WTC11 (cell line): ENCODE data around the gene SOAT2. TPM values are rescaled to one million over a fixed set of nuclear protein-coding genes. Genes with fewer than 3 reads are reported as not detected.

Experiments used
- ATAC-seq: fragments of 200-7000 bp; cut with Tn5 transposase; 2 replicates; pipeline ENCODE4 v1.10.0; 2021; ENCODE audit warnings: mild to moderate bottlenecking, moderate library complexity
- CTCF ChIA-PET: fragments of 300-600 bp; sonication (Branson Sonifier 250); formaldehyde crosslinking; loops from one replicate; lab custom pipeline; 2021; ENCODE audit warnings: antibody characterized with exemption; lab: Charles Lee
- POLR2A ChIA-PET: fragments of 350-600 bp; sonication (Branson Sonifier 250); formaldehyde crosslinking; loops from one replicate; lab custom pipeline; 2021; ENCODE audit warnings: antibody characterized with exemption; lab: Charles Lee
- DNase-seq: peaks from one replicate; pipeline ENCODE4 v3.0.0; 2021; ENCODE audit warnings: low spot score
- H3K27ac Mint-ChIP-seq: 2 replicates; pipeline ENCODE4 v1.8.0; 2021; ENCODE audit warnings: mixed read lengths
- H3K27me3 Mint-ChIP-seq: 2 replicates; pipeline ENCODE4 v1.8.0; 2021; ENCODE audit warnings: low read depth, mild to moderate bottlenecking, moderate library complexity, mixed read lengths
- H3K36me3 Mint-ChIP-seq: 2 replicates; pipeline ENCODE4 v1.8.0; 2021; ENCODE audit warnings: mixed read lengths
- H3K4me1 Mint-ChIP-seq: 2 replicates; pipeline ENCODE4 v1.8.0; 2022; ENCODE audit warnings: mixed read lengths
- H3K4me3 Mint-ChIP-seq: 2 replicates; pipeline ENCODE4 v1.8.0; 2021; ENCODE audit warnings: mild to moderate bottlenecking, moderate library complexity, mixed read lengths
- H3K9me3 Mint-ChIP-seq: 2 replicates; pipeline ENCODE4 v1.8.0; 2021; ENCODE audit warnings: mixed read lengths
- AFF4 ChIP-seq: sonication (generic); formaldehyde crosslinking; IDR thresholded peaks from 2 replicates; pipeline ENCODE4 v1.8.1; 2023; ENCODE audit warnings: mild to moderate bottlenecking, missing genetic modification reagents, borderline replicate concordance
- AR ChIP-seq: fragments of 250-450 bp; sonication (Bioruptor Pico); IDR thresholded peaks from 2 replicates; pipeline ENCODE4 v1.9.0; 2021; ENCODE audit warnings: mild to moderate bottlenecking
- CTCF ChIP-seq: fragments of 200-600 bp; IDR thresholded peaks from 2 replicates; pipeline ENCODE4 v1.8.0; 2022; ENCODE audit warnings: antibody characterized with exemption
- EMX1 ChIP-seq: fragments of 250-450 bp; sonication (Bioruptor Pico); IDR thresholded peaks from 2 replicates; pipeline ENCODE4 v1.8.0; 2021; ENCODE audit warnings: mild to moderate bottlenecking
- FOXJ3 ChIP-seq: sonication (generic); formaldehyde crosslinking; IDR thresholded peaks from 2 replicates; pipeline ENCODE4 v1.9.0; 2021; ENCODE audit warnings: missing genetic modification reagents, mild to moderate bottlenecking, borderline replicate concordance
- HMGA2 ChIP-seq: fragments of 250-450 bp; sonication (Bioruptor Pico); IDR thresholded peaks from 2 replicates; pipeline ENCODE4 v1.4.0; 2021; ENCODE audit warnings: mild to moderate bottlenecking, moderate library complexity
- PRDM15 ChIP-seq: sonication (generic); formaldehyde crosslinking; IDR thresholded peaks from 2 replicates; pipeline ENCODE4 v1.8.0; 2022; ENCODE audit warnings: missing genetic modification reagents
- SMAD3 ChIP-seq: sonication (generic); formaldehyde crosslinking; IDR thresholded peaks from 2 replicates; pipeline ENCODE4 v1.8.0; 2022; ENCODE audit warnings: missing genetic modification reagents, mild to moderate bottlenecking, borderline replicate concordance
- SP1 ChIP-seq: sonication (generic); formaldehyde crosslinking; conservative IDR thresholded peaks from 2 replicates; pipeline ENCODE4 v1.8.1; 2022; ENCODE audit warnings: missing genetic modification reagents
- STAT6 ChIP-seq: sonication (generic); formaldehyde crosslinking; conservative IDR thresholded peaks from 2 replicates; pipeline ENCODE4 v1.8.1; 2023; ENCODE audit warnings: mild to moderate bottlenecking, low read depth, missing genetic modification reagents, moderate library complexity
- TEAD4 ChIP-seq: sonication (generic); formaldehyde crosslinking; IDR thresholded peaks from 2 replicates; pipeline ENCODE4 v1.8.0; 2022; ENCODE audit warnings: mild to moderate bottlenecking, missing genetic modification reagents
- TP53 ChIP-seq: sonication (generic); formaldehyde crosslinking; IDR thresholded peaks from 2 replicates; pipeline ENCODE4 v1.8.1; 2023; ENCODE audit warnings: mild to moderate bottlenecking, missing genetic modification reagents
- ZNF423 ChIP-seq: fragments of 250-450 bp; sonication (Bioruptor Pico); IDR thresholded peaks from 2 replicates; pipeline ENCODE4 v2.1.2; 2022; ENCODE audit warnings: mild to moderate bottlenecking, moderate library complexity
- total RNA-seq: library from RNA; stranded (reverse); gene quantifications from 3 replicates; pipeline ENCODE4 v1.2.3, GENCODE V29; 2021

SOAT2 gene
- total RNA-seq, 1 experiment from 2014 or later: not detected

- Mint-ChIP-seq H3K36me3 (no peaks in the 10 kb centered on the region), H3K4me1 (peaks cover 36% of the 10 kb centered on the region), H3K27me3 (peaks cover 58% of the 10 kb centered on the region), H3K9me3 (no peaks in the 10 kb centered on the region), H3K27ac (no peak overlapping the region), H3K4me3 (peak overlapping the region; percentile 90)
- CTCF ChIA-PET: interaction anchor here (0.7 to 14.6 kb wide), 39 partner anchors 8 to 646 kb away, joined by 3 to 474 read pairs (median 6); partner anchors contain the start of genes AAAS, ESPL1, SP1 and SPRYD3
- no peak for ATAC-seq
- no peak for DNase-seq
- POLR2A ChIA-PET: interaction anchor here (0.5 to 1.3 kb wide), 4 partner anchors 10 to 82 kb away, joined by 3 to 6 read pairs (median 4); partner anchors contain the start of genes CSAD and ZNF740
- no peak for TF ChIP-seq TP53 (CRISPR knock-in tag)
- TF ChIP-seq FOXJ3 (CRISPR knock-in tag): no peak
- TF ChIP-seq SMAD3 (CRISPR knock-in tag): no peak
- no peak for TF ChIP-seq SP1
- no peak for TF ChIP-seq AFF4 (CRISPR knock-in tag)
- TF ChIP-seq PRDM15: no peak
Observed at GRCh38 chr12:53098354-53098981, 4.8 kb upstream of the SOAT2 start.

- ChIA-PET CTCF (interaction anchor here (0.6 to 14.6 kb wide), 40 partner anchors 9 to 645 kb away, joined by 3 to 474 read pairs (median 6); partner anchors contain the start of genes AAAS, ESPL1, SP1 and SPRYD3), POLR2A (interaction anchor here (0.6 to 1.3 kb wide), 5 partner anchors 11 to 81 kb away, joined by 3 to 6 read pairs (median 4); partner anchors contain the start of genes CSAD, SPRYD3 and ZNF740)
- ATAC-seq (peak; percentile 16), DNase-seq (peak; percentile 92)
- Mint-ChIP-seq H3K27me3 (peaks cover 53% of the 10 kb centered on the region), H3K36me3 (no peaks in the 10 kb centered on the region), H3K27ac (no peak overlapping the region), H3K9me3 (no peaks in the 10 kb centered on the region), H3K4me3 (peak overlapping the region; percentile 90), H3K4me1 (peaks cover 28% of the 10 kb centered on the region)
- TF ChIP-seq ZNF423 (CRISPR knock-in tag): peak; percentile 17; the same call in 1 of the 2 replicates
- 0 out of 2 replicates have a peak, but pooled peaks have one; percentile 30 for TF ChIP-seq SP1
- peak; percentile 96 for TF ChIP-seq CTCF
- no peak for TF ChIP-seq AR
- TF ChIP-seq EMX1 (CRISPR knock-in tag): no peak
- TF ChIP-seq STAT6: no peak
- TF ChIP-seq HMGA2 (CRISPR knock-in tag): peak; percentile 100
- TF ChIP-seq TEAD4: 0 out of 2 replicates have a peak, but pooled peaks have one; percentile 22
Observed at GRCh38 chr12:53099071-53099882, 4.0 kb upstream of the SOAT2 start.
